ENCODE results near the gene FOCAD.

The FOCAD gene

DNA sequence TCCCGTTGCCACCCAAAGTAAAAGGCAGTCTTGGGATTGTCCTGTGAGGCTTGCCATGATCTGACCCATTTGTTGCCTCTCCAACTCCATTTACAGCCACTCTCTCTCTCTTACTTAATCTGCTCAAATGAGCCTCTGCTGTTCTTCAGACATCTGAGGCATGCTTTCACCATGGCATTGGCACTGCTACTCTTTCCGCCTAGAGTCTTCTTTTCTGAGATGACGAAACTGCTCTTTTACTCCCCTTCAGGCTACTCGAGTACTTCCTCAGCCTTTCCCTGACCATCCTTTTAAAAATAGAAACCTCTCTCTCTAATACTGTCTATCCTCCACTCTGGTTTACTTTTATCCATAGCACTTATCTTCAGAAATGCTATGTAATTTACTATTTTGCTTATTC lies 9.0 kb downstream of the FOCAD start:
- Histone ChIP-seq H3K18ac (ENCODE audit: low read length) (no peak overlapping the region), H3K23ac (ENCODE audit: low read length) (no peak overlapping the region), H2BK120ac (ENCODE audit: low read depth, low read length) (no peak overlapping the region), H3K56ac (ENCODE audit: low read length) (no peak overlapping the region), H3K79me2 (ENCODE audit: control insufficient read depth, insufficient read depth, low read length) (peaks cover 21% of the 10 kb centered on the region), H3K79me1 (ENCODE audit: low read length) (peaks cover 22% of the 10 kb centered on the region), H2AK5ac (ENCODE audit: low read length) (no peak overlapping the region), H3K27ac (ENCODE audit: low read depth, low read length) (no peak overlapping the region), H4K8ac (ENCODE audit: low read depth, low read length) (no peak overlapping the region), H4K5ac (ENCODE audit: low read length) (no peak overlapping the region), H3K4me3 (ENCODE audit: low read length) (no peak overlapping the region), H2BK5ac (ENCODE audit: low read length) (no peak overlapping the region), H3K9ac (ENCODE audit: low read length) (no peak overlapping the region), H3K4me1 (ENCODE audit: control insufficient read depth, low read depth, low read length) (peaks cover 7% of the 10 kb centered on the region), H3K4ac (ENCODE audit: low read depth, low read length) (no peak overlapping the region), H3K4me2 (ENCODE audit: low read length) (no peak overlapping the region), H3K27me3 (ENCODE audit: insufficient read depth, low read length, poor library complexity) (no peaks in the 10 kb centered on the region), H3K36me3 (ENCODE audit: control insufficient read depth, insufficient read depth, low read length) (no peaks in the 10 kb centered on the region), H2BK15ac (replicated peaks; ENCODE audit: low read depth) (no peak overlapping the region)
- WGBS (ENCODE audit: extremely low coverage, insufficient coverage, low lambda C conversion rate), result no CpG with 5 or more reads among the region's 4 CpGs
- DNase-seq, result peak; percentile 42

DNA sequence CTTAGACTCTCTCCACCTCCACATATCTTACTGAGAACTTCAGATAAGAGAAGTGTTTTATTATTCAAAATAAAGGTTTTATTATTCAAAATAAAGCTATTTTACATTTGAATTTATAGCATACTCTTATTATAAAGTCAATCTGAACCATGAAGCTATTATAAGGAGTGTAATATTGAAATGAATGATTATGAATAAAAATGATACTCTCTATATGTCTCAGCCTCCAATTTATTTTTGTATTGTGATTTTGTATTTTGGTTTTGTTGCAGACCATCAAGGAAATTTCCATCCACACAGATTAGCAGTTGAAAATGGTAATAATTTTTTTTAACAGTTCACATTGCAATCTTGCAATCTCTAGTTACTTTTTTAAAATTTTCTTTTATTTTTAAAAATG lies 10.2 kb downstream of the FOCAD start:
- H3K79me2 ChIP-seq (ENCODE audit: control insufficient read depth, insufficient read depth, low read length), result peaks cover 14% of the 10 kb centered on the region
- no peak overlapping the region for H3K4ac ChIP-seq (ENCODE audit: low read depth, low read length)
- H3K56ac ChIP-seq (ENCODE audit: low read length), result no peak overlapping the region
- no peak overlapping the region for H3K4me2 ChIP-seq (ENCODE audit: low read length)
- no peak overlapping the region for H2AK5ac ChIP-seq (ENCODE audit: low read length)
- H3K23ac ChIP-seq (ENCODE audit: low read length), result no peak overlapping the region
- H3K27ac ChIP-seq (ENCODE audit: low read depth, low read length), result no peak overlapping the region
- H3K4me3 ChIP-seq (ENCODE audit: low read length), result no peak overlapping the region
- H4K8ac ChIP-seq (ENCODE audit: low read depth, low read length), result no peak overlapping the region
- no peak overlapping the region for H2BK5ac ChIP-seq (ENCODE audit: low read length)
- DNase-seq, result no peak
- no peak overlapping the region for H3K9ac ChIP-seq (ENCODE audit: low read length)
- H3K4me1 ChIP-seq (ENCODE audit: control insufficient read depth, low read depth, low read length), result peaks cover 7% of the 10 kb centered on the region
- H2BK120ac ChIP-seq (ENCODE audit: low read depth, low read length), result no peak overlapping the region
- no peak overlapping the region for H2BK15ac ChIP-seq (replicated peaks; ENCODE audit: low read depth)
- no peaks in the 10 kb centered on the region for H3K36me3 ChIP-seq (ENCODE audit: control insufficient read depth, insufficient read depth, low read length)
- H3K18ac ChIP-seq (ENCODE audit: low read length), result no peak overlapping the region
- no peak overlapping the region for H4K5ac ChIP-seq (ENCODE audit: low read length)
- no peaks in the 10 kb centered on the region for H3K27me3 ChIP-seq (ENCODE audit: insufficient read depth, low read length, poor library complexity)
- H3K79me1 ChIP-seq (ENCODE audit: low read length), result peaks cover 17% of the 10 kb centered on the region

DNA sequence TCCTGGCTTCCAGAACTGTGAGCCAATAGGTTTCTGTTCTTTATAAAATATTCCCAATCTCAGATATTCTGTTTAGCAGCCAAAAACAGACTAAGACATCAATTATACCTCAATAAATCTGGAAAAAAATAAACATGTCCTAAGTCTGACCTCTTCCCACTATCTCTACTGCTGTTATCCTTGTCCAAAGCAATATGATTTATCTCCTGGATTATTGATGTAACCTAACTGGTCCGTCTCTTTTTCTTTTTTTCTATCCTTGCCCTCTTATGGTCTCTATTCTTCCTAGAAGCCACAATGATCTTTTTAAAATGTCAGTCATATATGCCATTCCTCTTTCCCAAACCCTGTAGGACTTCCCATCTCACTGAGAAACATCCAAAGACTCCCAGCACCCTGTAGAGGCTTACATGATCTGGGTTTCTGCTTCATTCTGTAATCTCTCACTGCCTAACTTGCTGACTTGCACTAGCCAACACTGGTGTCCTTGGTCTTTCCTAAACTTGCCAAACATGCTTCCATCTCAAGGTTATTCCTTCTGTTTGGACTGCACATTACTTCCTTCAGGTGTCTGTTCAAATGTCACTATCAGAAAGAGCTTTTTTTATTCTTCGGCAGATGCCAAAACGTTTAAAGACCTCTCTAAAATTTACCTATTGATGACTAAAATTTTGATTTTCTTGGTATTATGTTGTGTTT lies 13.1 kb downstream of the FOCAD start:
- H3K4me2 ChIP-seq (ENCODE audit: low read length), result no peak overlapping the region
- H3K79me2 ChIP-seq (ENCODE audit: control insufficient read depth, insufficient read depth, low read length), result peaks cover 8% of the 10 kb centered on the region
- no peak overlapping the region for H3K18ac ChIP-seq (ENCODE audit: low read length)
- no CpG with 5 or more reads among the region's 3 CpGs for WGBS (ENCODE audit: extremely low coverage, insufficient coverage, low lambda C conversion rate)
- no peak overlapping the region for H2BK120ac ChIP-seq (ENCODE audit: low read depth, low read length)
- no peak for DNase-seq
- no peak overlapping the region for H3K9ac ChIP-seq (ENCODE audit: low read length)
- H3K36me3 ChIP-seq (ENCODE audit: control insufficient read depth, insufficient read depth, low read length), result no peaks in the 10 kb centered on the region
- H3K56ac ChIP-seq (ENCODE audit: low read length), result no peak overlapping the region
- H3K4me3 ChIP-seq (ENCODE audit: low read length), result no peak overlapping the region
- H2BK5ac ChIP-seq (ENCODE audit: low read length), result no peak overlapping the region
- H4K5ac ChIP-seq (ENCODE audit: low read length), result no peak overlapping the region
- no peak overlapping the region for H4K8ac ChIP-seq (ENCODE audit: low read depth, low read length)
- no peak overlapping the region for H3K23ac ChIP-seq (ENCODE audit: low read length)
- no peak overlapping the region for H2BK15ac ChIP-seq (replicated peaks; ENCODE audit: low read depth)
- H3K27me3 ChIP-seq (ENCODE audit: insufficient read depth, low read length, poor library complexity), result no peaks in the 10 kb centered on the region
- no peak overlapping the region for H3K27ac ChIP-seq (ENCODE audit: low read depth, low read length)
- no peak overlapping the region for H3K4ac ChIP-seq (ENCODE audit: low read depth, low read length)
- H3K79me1 ChIP-seq (ENCODE audit: low read length), result peaks cover 13% of the 10 kb centered on the region
- peaks cover 7% of the 10 kb centered on the region for H3K4me1 ChIP-seq (ENCODE audit: control insufficient read depth, low read depth, low read length)
- no peak overlapping the region for H2AK5ac ChIP-seq (ENCODE audit: low read length)

DNA sequence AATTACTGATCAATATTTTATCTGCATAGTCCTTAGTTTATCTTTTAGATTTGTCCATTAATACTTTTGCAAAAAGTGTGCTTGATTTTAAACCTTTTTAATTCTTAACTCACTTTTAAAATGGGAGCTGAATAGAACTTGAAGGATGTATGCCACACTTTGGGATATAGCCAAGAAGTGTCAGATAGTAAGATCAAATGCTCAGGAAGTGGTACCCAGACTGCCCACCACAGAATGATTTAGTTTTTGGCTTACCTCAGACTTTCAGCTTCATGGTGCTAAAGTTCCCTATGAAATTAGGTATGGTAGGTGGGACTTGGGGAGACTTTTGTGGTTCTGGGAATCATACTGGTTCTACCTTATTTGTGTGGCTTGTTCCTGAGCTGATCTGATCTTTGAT lies 14.7 kb downstream of the FOCAD start:
- DNase-seq, result no peak
- no peak overlapping the region for H2BK120ac ChIP-seq (ENCODE audit: low read depth, low read length)
- no peak overlapping the region for H3K9ac ChIP-seq (ENCODE audit: low read length)
- H3K27ac ChIP-seq (ENCODE audit: low read depth, low read length), result no peak overlapping the region
- H2BK15ac ChIP-seq (replicated peaks; ENCODE audit: low read depth), result no peak overlapping the region
- H4K5ac ChIP-seq (ENCODE audit: low read length), result no peak overlapping the region
- no peak overlapping the region for H2AK5ac ChIP-seq (ENCODE audit: low read length)
- H3K4me3 ChIP-seq (ENCODE audit: low read length), result no peak overlapping the region
- no peak overlapping the region for H3K18ac ChIP-seq (ENCODE audit: low read length)
- H4K8ac ChIP-seq (ENCODE audit: low read depth, low read length), result no peak overlapping the region
- H2BK5ac ChIP-seq (ENCODE audit: low read length), result no peak overlapping the region
- no peak overlapping the region for H3K56ac ChIP-seq (ENCODE audit: low read length)
- H3K79me2 ChIP-seq (ENCODE audit: control insufficient read depth, insufficient read depth, low read length), result no peaks in the 10 kb centered on the region
- H3K36me3 ChIP-seq (ENCODE audit: control insufficient read depth, insufficient read depth, low read length), result no peaks in the 10 kb centered on the region
- H3K23ac ChIP-seq (ENCODE audit: low read length), result no peak overlapping the region
- H3K4ac ChIP-seq (ENCODE audit: low read depth, low read length), result no peak overlapping the region
- no peaks in the 10 kb centered on the region for H3K4me1 ChIP-seq (ENCODE audit: control insufficient read depth, low read depth, low read length)
- H3K4me2 ChIP-seq (ENCODE audit: low read length), result no peak overlapping the region
- peaks cover 6% of the 10 kb centered on the region for H3K79me1 ChIP-seq (ENCODE audit: low read length)
- no peaks in the 10 kb centered on the region for H3K27me3 ChIP-seq (ENCODE audit: insufficient read depth, low read length, poor library complexity)

DNA sequence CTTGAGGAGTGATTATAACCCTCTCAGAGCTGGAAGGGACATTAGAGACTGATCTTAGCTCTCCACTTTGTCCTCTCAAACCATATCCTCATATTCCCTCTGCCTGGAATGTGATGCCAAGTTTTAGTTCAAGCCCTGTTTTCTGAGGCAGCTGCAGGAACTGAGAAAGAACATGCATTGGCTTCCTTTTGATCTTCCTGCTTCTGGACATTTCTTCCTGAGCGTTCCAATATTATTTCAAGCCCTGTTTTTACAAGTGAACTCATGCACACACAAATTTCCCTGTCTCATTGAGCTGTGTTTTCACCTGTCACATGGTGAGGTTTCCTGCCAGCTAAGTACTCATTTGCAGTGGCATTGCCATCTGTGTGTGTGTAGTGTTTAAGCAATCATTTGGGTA lies 17.0 kb downstream of the FOCAD start:
- no peak overlapping the region for H3K23ac ChIP-seq (ENCODE audit: low read length)

DNA sequence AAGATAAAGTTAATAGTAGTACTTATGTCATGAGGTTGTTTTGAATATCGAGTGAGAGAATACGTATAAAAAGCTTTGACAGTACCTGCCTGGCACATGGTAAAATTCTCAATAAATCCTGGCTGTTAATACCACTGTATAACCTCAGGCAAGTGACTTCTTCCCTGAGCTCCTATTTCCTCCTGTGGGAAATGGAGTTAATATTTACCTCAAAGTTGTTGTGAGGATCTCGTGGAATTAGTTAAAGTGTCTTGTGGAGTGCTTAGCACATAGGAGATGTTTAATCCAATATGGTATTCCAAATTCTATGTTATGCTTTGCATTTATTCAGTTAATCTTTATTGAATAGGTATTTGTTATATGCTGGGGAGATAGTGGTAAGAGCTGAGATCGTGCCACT lies 18.5 kb downstream of the FOCAD start:
- no peaks in the 10 kb centered on the region for H3K4me1 ChIP-seq (ENCODE audit: control insufficient read depth, low read depth, low read length)
- H2BK120ac ChIP-seq (ENCODE audit: low read depth, low read length), result no peak overlapping the region
- no peak overlapping the region for H2AK5ac ChIP-seq (ENCODE audit: low read length)
- H3K9ac ChIP-seq (ENCODE audit: low read length), result no peak overlapping the region
- H2BK15ac ChIP-seq (replicated peaks; ENCODE audit: low read depth), result no peak overlapping the region
- no peak overlapping the region for H3K4me2 ChIP-seq (ENCODE audit: low read length)
- H3K27ac ChIP-seq (ENCODE audit: low read depth, low read length), result no peak overlapping the region
- no peak overlapping the region for H3K23ac ChIP-seq (ENCODE audit: low read length)
- no peak overlapping the region for H3K4me3 ChIP-seq (ENCODE audit: low read length)
- H3K4ac ChIP-seq (ENCODE audit: low read depth, low read length), result no peak overlapping the region
- H3K79me2 ChIP-seq (ENCODE audit: control insufficient read depth, insufficient read depth, low read length), result peaks cover 2% of the 10 kb centered on the region
- H4K5ac ChIP-seq (ENCODE audit: low read length), result no peak overlapping the region
- no peaks in the 10 kb centered on the region for H3K27me3 ChIP-seq (ENCODE audit: insufficient read depth, low read length, poor library complexity)
- no peak overlapping the region for H2BK5ac ChIP-seq (ENCODE audit: low read length)
- H3K18ac ChIP-seq (ENCODE audit: low read length), result no peak overlapping the region
- peaks cover 10% of the 10 kb centered on the region for H3K79me1 ChIP-seq (ENCODE audit: low read length)
- H3K56ac ChIP-seq (ENCODE audit: low read length), result no peak overlapping the region
- H3K36me3 ChIP-seq (ENCODE audit: control insufficient read depth, insufficient read depth, low read length), result no peaks in the 10 kb centered on the region
- DNase-seq, result no peak
- WGBS (ENCODE audit: extremely low coverage, insufficient coverage, low lambda C conversion rate), result no CpG with 5 or more reads among the region's 4 CpGs
- no peak overlapping the region for H4K8ac ChIP-seq (ENCODE audit: low read depth, low read length)

More for the DNA sequence above, 17.0 kb downstream of the FOCAD start:
- H3K79me2 ChIP-seq (ENCODE audit: control insufficient read depth, insufficient read depth, low read length), result no peaks in the 10 kb centered on the region
- H4K5ac ChIP-seq (ENCODE audit: low read length), result no peak overlapping the region
- no peak overlapping the region for H2BK5ac ChIP-seq (ENCODE audit: low read length)
- H3K4me2 ChIP-seq (ENCODE audit: low read length), result no peak overlapping the region
- H3K4ac ChIP-seq (ENCODE audit: low read depth, low read length), result no peak overlapping the region
- no peak overlapping the region for H2BK15ac ChIP-seq (replicated peaks; ENCODE audit: low read depth)
- DNase-seq, result no peak
- no peak overlapping the region for H2AK5ac ChIP-seq (ENCODE audit: low read length)
- no peak overlapping the region for H2BK120ac ChIP-seq (ENCODE audit: low read depth, low read length)
- no peak overlapping the region for H3K56ac ChIP-seq (ENCODE audit: low read length)
- H3K18ac ChIP-seq (ENCODE audit: low read length), result no peak overlapping the region
- peaks cover 8% of the 10 kb centered on the region for H3K79me1 ChIP-seq (ENCODE audit: low read length)
- H3K4me3 ChIP-seq (ENCODE audit: low read length), result no peak overlapping the region
- no peaks in the 10 kb centered on the region for H3K36me3 ChIP-seq (ENCODE audit: control insufficient read depth, insufficient read depth, low read length)
- no peaks in the 10 kb centered on the region for H3K4me1 ChIP-seq (ENCODE audit: control insufficient read depth, low read depth, low read length)
- H3K27me3 ChIP-seq (ENCODE audit: insufficient read depth, low read length, poor library complexity), result no peaks in the 10 kb centered on the region
- no peak overlapping the region for H3K27ac ChIP-seq (ENCODE audit: low read depth, low read length)
- no peak overlapping the region for H4K8ac ChIP-seq (ENCODE audit: low read depth, low read length)
- H3K9ac ChIP-seq (ENCODE audit: low read length), result no peak overlapping the region
- WGBS (ENCODE audit: extremely low coverage, insufficient coverage, low lambda C conversion rate), result no CpG with 5 or more reads among the region's 1 CpG
